Activated CD4-positive, alpha-beta T cell treated with anti-CD3 and anti-CD28 coated beads for 36 hours (primary cell): ENCODE data around the gene IL18RAP. TPM values are rescaled to one million over a fixed set of nuclear protein-coding genes. Genes with fewer than 3 reads are reported as not detected.

Source experiments
- ATAC-seq: fragments of 200-7000 bp; cut with Tn5 transposase; one replicate; pipeline ENCODE4 v1.10.0; 2021; ENCODE audit warnings: mild to moderate bottlenecking, moderate library complexity
- CTCF ChIA-PET: fragments of 350-600 bp; sonication (Branson Sonifier 250); formaldehyde crosslinking; loops from one replicate; lab custom pipeline; 2021; ENCODE audit warnings: antibody characterized with exemption; lab: Charles Lee
- POLR2A ChIA-PET: fragments of 350-600 bp; sonication (Branson Sonifier 250); formaldehyde crosslinking; loops from one replicate; lab custom pipeline; 2021; ENCODE audit warnings: antibody characterized with exemption, inconsistent platforms; lab: Charles Lee
- DNase-seq: peaks from one replicate; pipeline ENCODE4 v3.0.0-alpha.2; 2020
- H3K27ac Mint-ChIP-seq: one replicate; pipeline ENCODE4 v1.8.0; 2021; ENCODE audit warnings: mixed read lengths
- H3K27me3 Mint-ChIP-seq: one replicate; pipeline ENCODE4 v1.8.0; 2021; ENCODE audit warnings: mixed read lengths
- H3K36me3 Mint-ChIP-seq: one replicate; pipeline ENCODE4 v1.8.0; 2021; ENCODE audit warnings: low read depth, mixed read lengths
- H3K4me1 Mint-ChIP-seq: one replicate; pipeline ENCODE4 v1.8.0; 2021; ENCODE audit warnings: mixed read lengths
- H3K4me3 Mint-ChIP-seq: one replicate; pipeline ENCODE4 v1.8.0; 2021; ENCODE audit warnings: mild to moderate bottlenecking, moderate library complexity, mixed read lengths
- H3K9me3 Mint-ChIP-seq: one replicate; pipeline ENCODE4 v1.8.0; 2021; ENCODE audit warnings: low read depth, mixed read lengths
- intact Hi-C, 2 experiments: fragments of 100-400 bp; cut with DNase I in 1 of 2; cut with micrococcal nuclease in 1 of 2; formaldehyde crosslinking; loops; one replicate each; pipeline versions ENCODE4 v1.14.2 to v1.15.1; 2022 to 2024; cut with DNase I, micrococcal nuclease
- microRNA-seq: library from miRNA; unstranded; fragments of <30 nt; microRNA quantifications from one replicate; pipeline ENCODE4 v1.2.0, GENCODE V29; 2021; ENCODE audit warnings: borderline replicate concordance
- total RNA-seq, 2 experiments: library from RNA; stranded (reverse); gene quantifications; one replicate each; pipeline ENCODE4 v1.2.3, GENCODE V29; 2021

IL18RAP gene
- total RNA-seq, 2 experiments from 2014 or later, result 6.8 to 7.4 TPM

- intact Hi-C loops, result no loop called here
- Mint-ChIP-seq H3K4me3 (no peak overlapping the region), H3K27me3 (peaks cover 17% of the 10 kb centered on the region), H3K4me1 (peaks cover 7% of the 10 kb centered on the region), H3K9me3 (no peaks in the 10 kb centered on the region), H3K36me3 (no peaks in the 10 kb centered on the region), H3K27ac (no peak overlapping the region)
- ATAC-seq (no peak), DNase-seq (no peak)
- CTCF ChIA-PET, result interaction anchor here (0.8 to 1.0 kb wide), 2 partner anchors 21 to 105 kb away, joined by 3 read pairs; no protein-coding TSS in a partner anchor
- POLR2A ChIA-PET, result no interaction called here
These were observed 76.6 kb downstream of the IL18RAP start for GRCh38 chr2:102499558-102499957.

Small RNA genes lying within 50 kb of the gene (microRNA-seq; reads per million reads assigned to microRNA genes)
- gene MIR4772, result 13.0 reads per million, percentile 35 among the genes with 10 or more reads in this experiment

Other genes with a start within 250 kb of the IL18RAP start
- gene IL1RL2, start 236.1 kb upstream of the IL18RAP start, total RNA-seq, result 1 to 10 TPM; 1.5 to 1.7 TPM
- under 1 TPM; 0.26 to 0.27 TPM for gene IL1RL1, start 111.6 kb upstream of the IL18RAP start, total RNA-seq
- gene IL18R1, start 67.4 kb upstream of the IL18RAP start, total RNA-seq, result 10 to 100 TPM; 22.4 to 23.4 TPM
- under 1 TPM in 1 of 2 experiments, not detected in 1; 0.11 TPM for gene SLC9A4, start 50.1 kb downstream of the IL18RAP start, total RNA-seq
- under 1 TPM; 0.04 to 0.07 TPM for gene SLC9A2, start 196.4 kb downstream of the IL18RAP start, total RNA-seq